HG03558 (cell line): Measurements from ENCODE around the gene SF1.

ENCODE experiments used
- ATAC-seq: cut with Tn5 transposase; IDR thresholded peaks from one replicate; pipeline ENCODE4 v1.9.1; 2021; ENCODE audit warnings: moderate number of reproducible peaks; ENCODE audit not compliant: unreplicated experiment; ENCODE audit errors: extremely low read depth

SF1 gene

DNA sequence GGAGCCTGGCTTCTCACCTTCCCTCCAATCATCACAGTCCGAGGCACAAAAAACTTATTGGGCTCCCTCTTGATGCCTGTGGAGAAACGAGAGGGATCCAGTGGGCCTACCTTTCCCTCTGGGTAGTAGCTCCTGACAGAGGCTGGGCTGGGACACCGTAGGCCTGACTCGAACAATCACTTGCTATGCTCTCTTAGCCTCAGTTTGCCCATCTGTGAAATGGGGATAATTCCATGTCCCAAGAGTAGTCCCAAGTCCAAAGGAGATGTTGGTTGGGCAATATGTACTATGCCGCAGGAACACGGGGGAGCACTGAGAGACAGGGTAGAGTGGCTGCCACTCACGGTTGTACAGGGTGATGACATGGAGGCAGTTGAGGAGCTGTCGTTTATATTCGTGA lies 26.8 kb downstream of the SF1 start:
- ATAC-seq: no peak

DNA sequence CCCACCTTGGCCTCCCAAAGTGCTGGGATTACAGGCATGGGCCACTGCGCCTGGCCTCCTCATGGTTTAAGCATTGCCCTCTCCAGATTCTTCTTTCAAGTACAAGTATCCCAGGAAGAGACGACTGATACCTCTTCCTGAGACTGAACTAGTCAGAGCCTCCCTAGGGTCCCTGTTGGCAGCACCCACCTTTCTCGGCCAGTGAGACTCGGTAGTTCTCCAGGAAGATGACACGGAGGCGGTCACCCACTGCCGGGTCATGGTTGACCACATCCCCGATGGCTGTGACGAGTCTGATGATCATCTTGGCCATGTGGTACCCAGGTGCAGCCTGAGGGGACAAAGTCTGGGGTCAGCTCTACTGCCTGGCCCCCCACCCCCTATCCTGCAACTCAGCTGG lies 27.2 kb downstream of the SF1 start:
- no peak for ATAC-seq

DNA sequence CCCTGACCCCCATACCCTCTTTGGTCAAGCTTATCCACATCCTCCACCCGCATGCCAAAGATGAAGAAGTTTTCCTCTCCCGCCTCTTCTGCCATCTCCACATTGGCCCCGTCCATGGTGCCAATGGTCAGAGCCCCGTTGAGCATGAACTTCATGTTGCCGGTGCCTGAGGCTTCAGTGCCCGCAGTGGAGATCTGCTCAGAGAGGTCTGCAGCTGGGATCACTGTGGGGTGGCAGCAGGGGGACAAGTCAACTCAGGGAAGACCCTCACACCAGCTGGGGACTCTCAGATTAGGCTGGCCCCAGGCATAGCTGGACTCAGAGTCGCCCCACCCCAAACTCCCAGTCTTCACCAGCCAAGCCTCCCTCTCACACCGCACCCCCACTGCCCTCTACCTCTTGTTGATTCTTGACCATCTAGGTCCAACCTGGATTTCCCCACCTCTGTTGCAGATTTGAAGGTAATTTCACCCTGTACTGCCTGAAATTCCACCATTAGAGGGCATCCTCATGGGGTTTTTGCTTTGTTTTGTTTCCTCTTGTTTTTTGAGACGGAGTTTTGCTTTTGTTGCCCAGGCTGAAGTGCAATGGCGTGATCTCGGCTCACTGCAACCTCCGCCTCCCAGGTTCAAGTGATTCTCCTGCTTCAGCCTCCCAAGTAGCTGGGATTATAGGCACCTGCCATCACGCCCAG lies 27.8 kb downstream of the SF1 start:
- ATAC-seq: no peak

DNA sequence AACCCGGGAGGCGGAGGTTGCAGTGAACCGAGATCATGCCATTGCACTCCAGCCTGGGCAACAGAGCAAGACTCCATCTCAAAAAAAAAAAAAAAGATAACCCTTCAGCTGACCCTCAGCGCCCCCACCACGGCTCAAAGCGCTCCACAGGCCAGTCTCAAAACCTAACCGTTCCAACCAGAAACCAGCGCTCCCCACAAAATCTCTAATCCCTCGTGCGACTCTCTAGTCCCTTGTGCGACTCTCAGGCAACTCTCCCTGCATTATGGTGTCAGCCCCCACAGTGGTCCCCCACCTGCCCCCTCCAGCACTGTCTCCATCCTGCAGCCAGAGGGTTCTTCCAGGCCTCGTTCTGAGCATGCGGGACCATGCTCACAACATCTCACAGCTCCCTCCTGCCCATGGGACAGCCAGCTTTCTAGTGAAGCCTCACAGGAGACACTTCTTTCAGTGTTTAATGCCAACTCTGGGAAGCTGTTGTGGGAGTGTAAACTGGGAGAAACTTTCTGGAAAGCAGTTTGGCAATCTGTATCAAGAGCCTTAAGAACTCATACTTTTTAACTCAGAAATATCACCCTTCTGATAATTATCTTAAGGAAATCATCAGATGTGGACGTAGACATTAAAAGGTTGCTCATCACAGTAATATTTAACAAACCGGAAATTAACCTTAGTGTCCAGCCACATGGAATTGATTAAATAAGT lies 30.2 kb downstream of the SF1 start:
- no peak for ATAC-seq

DNA sequence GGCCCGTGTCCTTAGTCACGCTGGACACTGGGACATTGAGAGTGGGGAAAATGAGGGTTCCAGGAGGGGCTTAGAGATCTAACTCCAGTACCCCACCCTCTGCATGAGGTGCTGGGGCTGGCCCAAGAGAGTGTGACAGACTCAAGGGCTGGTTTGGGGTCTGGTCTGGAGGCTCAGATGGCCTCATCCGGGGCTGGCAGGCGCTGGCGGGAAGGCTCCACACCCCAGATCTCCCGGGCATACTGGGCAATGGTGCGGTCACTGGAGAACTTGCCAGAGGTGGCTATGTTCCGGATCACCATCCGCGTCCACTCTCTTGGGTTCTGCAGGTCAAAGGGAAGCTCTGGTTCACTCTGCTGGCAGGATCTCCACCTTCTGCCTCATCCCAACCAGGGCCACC lies 31.9 kb downstream of the SF1 start:
- no peak for ATAC-seq

DNA sequence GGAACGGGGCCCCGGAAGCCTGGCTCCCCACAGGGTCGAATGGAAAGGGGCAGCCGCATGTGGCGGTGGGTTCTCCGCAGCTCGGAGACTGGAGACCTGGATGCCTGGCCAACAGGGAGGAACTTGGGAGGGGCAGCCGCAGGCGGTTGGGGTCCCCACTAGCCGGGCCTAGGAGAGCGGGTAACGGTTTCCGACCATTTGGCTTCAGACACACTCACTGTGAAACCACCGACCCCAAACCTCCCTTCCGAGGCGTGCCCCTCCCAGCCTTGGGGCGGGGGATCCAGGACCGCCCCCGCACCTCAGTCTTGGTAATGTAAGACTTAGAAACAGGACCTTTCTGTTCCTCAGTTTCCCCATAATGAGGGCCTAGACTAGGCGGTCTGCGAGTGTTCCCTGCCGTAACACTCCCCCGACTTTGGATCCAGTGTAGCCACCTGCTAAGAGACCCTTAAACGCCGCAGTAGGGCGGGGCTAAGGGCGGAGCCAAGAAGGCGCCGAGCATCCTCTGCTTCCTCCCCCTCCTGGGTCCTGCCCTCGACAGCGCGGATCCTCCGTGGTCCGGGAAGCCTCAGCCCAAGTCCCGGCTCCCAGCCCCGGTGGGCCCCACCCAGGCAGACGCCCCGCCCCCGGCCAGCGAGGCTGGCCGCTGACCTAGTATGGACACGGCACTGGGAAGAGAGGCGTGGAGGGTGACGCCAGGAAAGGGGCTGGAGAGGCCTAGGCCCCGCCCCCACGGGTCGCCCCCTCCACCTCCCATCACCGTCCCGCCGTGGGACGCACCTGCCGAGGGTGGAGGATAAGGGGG lies 32.6 kb downstream of the SF1 start:
- no peak for ATAC-seq

DNA sequence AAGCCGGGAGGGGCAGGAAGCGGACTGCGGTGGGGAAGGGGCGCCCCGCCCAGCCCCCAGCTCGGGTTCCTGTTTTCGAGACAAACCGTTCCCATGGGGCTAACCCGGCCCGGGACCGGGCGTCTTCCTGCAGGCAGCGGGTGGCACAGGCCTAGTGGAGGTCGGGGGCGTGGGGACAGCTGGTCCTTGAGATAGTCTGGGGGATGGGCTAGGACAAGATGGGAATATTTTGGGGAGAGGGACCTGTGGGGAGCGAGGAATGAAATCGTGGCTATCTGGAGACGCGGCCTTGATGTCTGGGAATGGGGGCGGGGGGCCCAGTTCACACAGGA lies 33.2 kb downstream of the SF1 start:
- no peak for ATAC-seq

DNA sequence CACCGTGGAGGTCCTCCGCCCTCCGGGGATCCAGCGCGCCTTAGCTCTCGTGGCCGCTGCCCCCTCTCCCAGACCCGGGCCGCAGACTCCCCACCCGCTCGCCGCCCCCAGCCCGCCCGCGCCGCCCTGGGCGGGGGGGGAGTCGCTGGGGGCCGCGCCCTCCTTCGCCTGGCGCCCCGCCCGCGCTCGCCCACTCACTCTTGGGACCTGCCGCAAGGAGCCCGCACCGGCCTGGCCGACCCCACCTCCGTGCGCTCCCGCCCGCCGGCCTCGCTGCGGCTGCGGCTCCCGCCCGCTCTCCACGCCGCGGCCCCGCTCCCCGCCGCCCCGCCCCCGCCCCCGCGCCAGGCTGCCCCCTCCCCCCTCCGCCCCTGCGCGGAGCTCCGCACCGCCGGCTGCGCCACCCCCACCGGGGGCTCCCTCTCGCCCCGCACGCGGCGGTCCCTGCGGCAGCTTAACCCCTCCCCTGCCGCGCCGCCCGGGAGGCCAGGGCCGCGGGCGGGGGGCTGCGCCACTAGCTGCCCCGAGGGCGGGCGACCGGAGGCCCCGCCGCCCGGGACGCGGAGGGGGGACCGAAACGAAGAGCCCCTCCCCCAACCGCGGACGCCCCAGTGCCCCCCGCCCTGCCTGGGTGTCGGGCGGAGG lies 33.7 kb downstream of the SF1 start:
- ATAC-seq: no peak

DNA sequence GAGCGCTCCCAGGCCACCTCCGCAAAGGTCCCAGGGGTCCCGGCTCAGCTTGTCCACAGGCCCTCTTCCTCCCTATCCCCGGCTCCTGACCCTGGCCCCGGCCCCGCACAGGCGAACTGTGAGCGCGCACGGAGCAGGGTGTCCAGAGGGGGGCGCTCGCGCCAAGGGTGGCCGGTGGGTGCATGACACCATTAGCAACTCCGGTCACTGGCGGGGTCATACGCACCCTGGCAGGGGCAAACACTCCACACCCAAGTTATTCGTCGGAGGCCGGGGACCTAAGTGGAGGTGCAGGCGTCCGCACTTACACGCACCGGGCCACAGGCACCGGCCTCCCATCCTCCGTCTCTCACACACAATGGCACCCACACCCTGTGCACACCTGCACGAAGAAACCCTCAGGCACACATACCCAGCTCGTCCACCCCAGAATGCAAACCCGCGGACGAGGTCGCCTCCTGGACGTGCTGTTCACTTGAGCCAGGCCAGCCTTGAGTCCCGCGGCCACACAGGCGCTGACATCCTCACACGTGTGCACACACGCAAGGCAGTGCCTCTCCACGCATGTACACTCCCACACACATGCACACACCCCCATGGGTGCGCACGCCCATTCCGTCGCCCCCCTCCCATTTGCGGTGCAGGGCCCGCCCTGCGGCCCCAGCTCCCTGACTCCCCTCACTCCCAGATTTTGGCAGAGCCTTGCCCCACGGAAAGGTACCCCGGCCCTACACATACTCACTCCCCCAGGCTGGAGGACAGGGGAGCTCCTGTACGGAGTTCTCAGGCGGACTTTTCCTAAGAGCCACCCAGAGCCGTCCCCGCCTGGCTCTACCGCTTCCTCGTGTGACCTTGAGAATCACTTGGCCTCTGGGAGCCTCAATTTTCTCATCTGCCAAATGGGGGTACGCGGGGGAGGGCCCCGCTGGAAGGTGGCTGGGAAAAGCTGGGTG lies 34.5 kb downstream of the SF1 start, which contains the start of gene RASGRP2:
RASGRP2 (minus strand) TSS at position 552 of the 953 bp plus-strand sequence. CDS start 1,276 bp downstream, outside the sequence.
- no peak for ATAC-seq

DNA sequence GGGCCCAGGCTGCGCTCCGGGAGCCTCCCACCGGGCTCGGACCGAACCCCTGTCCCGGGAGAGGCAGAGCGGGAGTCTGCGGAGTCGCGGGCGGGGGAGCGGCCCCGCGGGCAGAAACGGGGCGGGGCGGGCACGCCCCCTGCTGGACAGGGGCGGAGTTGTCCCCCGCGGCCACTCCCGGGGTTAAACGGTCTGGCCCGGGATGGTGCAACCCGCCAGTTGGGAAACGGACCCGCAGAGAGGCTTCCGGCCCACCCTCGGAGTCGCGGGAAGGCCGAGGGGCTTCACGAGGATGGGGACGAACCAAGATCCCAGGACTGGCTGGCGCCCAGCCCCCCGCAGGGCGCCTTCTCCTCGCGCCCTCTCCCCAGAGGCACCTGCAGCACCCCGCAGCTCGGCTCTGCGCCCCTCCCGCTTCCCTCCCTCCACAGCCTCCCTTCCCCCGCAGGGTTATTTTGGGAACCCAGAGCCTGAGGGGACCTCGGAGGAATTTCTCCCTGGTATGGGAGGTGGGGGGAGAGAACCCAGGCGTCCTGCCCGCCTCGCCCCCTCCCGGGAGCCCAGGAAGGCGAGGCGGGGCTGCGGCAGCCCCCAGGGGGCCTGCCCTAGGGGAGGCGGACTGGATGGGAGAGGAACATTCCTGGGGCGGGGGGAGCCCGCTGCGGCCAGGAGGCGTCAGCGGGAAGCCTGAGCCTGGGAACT lies 35.3 kb downstream of the SF1 start:
- ATAC-seq: no peak

DNA sequence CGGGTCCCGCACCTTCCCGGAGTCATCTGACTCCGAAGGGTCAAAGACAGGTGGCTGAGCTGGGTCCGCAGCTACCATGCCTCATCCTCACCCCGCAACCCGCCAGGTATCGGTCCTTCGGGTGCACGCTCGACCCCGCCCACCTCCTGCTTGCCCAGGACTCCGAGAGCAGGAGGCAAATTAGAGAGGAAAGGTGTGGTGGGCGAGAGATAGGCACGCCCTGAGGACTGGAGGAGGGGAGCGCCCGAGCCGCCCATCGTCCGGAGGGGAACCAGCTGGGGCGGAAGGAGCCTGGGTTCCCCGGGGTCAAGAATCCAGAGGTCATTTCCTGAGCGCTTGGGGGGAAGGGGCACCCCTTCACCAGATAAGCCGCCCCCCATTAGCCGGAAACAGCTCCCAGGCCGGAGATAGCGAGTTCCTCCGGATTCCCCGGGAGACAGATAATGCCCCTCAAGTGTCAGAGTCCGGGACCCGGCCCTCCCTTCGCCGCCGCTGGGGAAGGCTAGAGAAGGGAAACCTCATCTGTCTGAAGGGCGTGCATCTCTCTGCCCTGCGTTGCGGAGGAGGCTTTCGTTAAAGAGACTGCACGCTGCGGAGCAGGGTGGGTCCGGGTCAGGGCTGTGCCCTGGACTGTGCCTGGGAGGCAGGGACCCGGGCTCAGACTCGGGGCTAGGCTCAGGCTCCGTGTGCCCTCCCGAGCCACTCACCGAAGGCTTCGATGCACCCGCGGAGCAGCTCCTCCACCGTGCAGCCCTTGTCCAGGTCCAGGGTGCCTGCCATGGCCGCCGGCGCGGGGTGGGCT lies 36.1 kb downstream of the SF1 start:
- no peak for ATAC-seq

DNA sequence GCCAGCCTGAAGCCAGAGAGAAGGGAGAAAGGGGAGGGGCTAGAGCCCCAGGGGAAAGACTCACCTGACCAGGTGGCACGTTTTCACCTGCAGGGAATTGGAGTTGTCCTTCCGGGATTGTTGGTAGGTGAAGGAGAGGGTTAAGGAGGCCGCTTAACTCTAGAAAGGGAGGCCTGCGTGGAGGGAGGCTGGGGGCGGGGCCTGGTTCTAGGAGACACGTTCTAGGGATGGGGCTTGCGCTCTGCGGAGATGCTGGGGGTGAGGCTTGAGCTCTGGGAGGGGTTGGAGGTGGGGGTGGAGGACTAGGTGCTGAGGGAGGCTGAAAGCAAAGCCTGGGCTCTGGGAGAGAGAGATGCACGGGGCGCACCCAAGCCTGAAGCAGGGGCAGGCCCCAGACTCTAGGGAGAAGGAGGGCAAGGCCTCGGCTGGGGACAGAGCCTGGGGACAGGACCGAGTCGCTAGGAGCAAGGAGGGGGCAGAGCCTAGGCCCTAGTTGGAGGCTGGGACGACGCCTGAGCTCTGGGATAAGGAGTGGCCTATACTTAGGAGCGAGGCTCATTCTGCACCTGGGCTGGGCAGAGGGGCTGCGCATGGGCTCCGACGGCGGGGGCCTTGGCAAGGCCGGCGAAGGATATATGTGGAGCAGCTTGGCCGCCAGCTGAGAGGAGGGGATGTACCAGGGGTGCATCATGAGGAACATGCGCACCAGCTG lies 36.8 kb downstream of the SF1 start:
- no peak for ATAC-seq

DNA sequence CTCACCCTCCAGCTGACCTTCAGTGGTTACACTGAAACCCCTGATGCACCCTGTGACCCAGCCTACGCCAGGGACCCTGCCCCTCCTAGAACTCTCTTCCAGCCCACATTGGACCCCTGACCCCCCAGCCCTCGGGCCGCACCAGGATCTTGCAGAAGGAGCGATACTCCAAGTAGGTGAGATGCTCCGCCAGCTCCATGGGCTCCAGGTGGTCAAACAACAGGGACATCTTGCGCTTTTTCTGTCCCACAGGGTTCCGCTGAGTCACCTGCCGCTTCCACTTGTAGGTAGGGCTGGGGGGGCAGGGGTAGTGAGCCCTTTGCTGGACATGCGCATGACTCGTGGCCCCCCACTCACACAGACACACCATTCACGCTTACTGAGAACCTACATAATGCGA lies 38.5 kb downstream of the SF1 start:
- ATAC-seq: no peak

DNA sequence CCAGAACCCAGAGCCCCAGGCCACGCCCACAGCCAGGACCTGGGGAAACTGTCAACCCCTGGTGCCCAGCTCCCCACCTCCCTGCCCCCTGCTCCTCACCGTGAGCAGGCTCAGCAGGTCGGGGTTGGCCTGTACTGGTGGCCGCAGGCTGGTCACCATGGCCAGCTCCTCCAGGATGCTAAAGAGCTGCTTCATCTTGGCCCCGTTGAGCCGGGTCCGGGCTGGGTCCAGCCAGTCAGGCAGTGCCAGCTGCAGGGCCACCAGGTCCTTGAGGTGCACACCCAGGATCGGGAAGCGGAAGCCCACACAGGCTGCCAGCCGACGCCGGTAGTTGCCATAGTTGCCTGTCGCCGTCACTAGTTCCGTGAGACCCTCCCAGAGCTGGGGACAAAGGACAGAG lies 41.7 kb downstream of the SF1 start:
- ATAC-seq: no peak

DNA sequence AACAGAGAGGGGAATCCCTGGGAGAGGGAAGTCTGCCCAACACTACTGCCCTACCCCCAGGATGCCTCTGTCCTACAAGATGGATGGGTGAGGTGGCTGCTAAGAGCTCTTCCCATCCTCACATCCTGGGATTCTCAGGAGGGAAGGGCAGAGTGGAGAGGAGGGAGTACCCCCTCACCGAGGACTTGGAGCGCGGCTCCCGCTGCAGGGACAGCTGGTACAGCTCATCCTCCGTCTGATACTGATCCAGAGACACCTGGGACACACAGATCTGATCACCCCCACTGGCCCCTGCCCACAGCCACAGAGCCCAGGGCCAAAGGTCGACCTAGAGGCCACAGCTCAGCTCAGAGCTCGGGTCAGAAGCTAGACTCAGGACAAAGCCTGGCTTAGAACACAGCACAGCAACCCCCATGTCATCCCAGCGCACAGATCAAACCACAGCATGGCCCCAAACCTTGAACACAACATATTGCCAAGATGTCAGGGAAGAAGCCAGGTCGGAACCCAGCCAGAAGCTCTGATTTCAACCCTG lies 42.5 kb downstream of the SF1 start:
- ATAC-seq: no peak

DNA sequence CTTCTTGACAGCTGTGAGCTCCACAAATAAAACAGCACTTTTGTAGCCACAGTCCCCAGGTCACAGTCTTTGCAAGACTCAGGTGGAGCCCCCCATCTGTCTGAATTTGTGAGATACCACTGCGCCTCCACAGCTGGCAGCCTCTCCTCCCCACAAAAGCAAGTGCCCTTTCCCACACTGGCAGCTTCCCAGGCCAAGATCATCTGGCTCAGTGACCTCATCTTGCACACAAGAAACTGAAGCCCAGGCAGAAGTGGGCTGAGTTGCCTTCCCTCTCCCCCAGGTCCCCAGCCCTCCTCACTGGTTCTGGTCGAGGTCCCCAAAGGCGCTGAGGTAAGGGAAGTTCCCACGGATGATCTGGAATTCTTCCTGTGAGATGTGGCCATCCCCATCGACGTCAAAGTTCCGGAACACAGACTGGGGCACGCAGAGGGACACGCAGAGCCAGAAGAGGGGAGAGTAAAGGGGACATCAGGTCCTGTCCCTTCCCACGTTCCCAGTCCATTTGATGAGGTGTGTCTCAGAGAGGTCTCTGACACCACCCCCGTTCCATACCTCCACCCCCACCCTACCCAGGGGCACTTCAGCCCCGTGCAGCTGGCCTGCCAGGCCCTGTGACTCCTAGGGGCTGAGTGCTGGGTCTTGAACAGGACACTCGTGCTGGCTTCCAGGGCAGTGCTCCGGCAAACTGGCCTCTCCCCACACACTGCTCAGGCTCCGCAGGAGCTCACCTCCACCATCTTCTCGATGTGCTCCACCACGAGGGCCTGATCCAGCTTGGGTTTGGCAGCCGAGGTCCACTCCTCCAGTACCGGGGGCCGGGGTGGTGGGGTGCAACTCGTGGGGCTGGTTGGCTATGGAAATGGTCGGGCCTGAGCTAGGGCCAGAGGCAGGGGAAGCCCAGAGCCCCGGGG lies 43.3 kb downstream of the SF1 start:
- ATAC-seq: no peak
